ENCODE results near the gene FKBP5.

DNA sequence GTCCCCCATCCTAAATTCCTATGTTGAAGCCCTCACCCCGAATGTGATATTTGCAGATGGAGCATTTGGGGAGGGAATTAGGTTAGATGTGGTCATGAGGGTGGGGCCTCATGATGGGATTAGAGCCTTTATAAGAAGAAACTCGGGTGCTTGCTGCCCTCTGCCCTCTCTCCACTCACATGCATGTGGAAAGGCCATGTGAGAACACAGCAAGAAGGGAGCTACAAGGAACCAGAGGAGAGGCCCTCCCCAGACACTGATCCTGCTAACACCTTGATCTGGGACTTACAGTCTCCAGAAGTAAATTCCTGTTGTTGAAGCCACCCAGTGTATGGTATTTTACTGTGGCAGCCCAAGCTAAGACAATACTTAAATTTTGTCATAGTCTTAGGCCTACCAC lies 106.4 kb downstream of the FKBP5 start:
- no peak for TF ChIP-seq POLR2A (IDR thresholded peaks at IDR 0.05)
- TF ChIP-seq, protein P1, sequence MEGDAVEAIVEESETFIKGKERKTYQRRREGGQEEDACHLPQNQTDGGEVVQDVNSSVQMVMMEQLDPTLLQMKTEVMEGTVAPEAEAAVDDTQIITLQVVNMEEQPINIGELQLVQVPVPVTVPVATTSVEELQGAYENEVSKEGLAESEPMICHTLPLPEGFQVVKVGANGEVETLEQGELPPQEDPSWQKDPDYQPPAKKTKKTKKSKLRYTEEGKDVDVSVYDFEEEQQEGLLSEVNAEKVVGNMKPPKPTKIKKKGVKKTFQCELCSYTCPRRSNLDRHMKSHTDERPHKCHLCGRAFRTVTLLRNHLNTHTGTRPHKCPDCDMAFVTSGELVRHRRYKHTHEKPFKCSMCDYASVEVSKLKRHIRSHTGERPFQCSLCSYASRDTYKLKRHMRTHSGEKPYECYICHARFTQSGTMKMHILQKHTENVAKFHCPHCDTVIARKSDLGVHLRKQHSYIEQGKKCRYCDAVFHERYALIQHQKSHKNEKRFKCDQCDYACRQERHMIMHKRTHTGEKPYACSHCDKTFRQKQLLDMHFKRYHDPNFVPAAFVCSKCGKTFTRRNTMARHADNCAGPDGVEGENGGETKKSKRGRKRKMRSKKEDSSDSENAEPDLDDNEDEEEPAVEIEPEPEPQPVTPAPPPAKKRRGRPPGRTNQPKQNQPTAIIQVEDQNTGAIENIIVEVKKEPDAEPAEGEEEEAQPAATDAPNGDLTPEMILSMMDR (IDR thresholded peaks at IDR 0.05), result no peak

All from gastroesophageal sphincter (tissue), 3 donors.